ENCODE measurements around the gene POLR3G.

The POLR3G gene

DNA sequence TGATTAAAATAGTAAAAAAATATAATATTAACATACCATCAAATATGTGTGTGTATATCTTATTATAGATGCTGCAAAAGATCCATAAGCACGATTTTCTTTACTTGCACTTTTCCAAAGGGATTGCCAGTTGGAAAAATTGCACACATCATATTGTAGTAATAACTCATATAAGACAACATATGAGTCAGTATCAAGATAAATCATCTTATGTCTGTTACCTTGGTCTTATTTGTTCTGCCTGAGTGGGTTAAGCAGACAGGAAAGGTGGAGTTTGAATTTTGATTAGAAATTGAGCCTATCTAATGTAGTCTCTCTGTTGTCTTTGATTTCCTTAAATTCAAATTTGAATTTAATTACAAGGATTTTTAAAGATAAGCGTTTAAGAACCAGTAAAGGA, 30.1 kb downstream of the POLR3G start:
- DNase-seq: no peak

DNA sequence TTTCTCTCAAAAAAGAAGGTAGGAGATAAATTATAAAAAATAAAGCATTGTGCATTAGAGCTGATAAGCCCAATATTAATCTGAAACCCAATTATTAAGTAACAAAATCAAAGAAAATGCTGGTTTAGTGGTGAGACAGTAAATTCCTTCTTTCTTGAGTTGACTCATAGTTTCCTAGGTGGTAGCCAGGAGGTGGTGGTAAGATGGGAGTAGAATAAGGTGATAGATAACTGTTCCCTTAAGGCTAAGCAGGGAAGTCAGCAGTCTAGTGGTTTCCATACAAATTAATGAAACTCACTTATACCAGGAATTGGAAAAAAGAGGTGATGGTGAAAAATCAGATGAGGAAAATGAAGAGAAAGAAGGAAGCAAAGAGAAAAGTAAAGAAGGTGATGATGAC, 31.6 kb downstream of the POLR3G start:
- no peak for DNase-seq

DNA sequence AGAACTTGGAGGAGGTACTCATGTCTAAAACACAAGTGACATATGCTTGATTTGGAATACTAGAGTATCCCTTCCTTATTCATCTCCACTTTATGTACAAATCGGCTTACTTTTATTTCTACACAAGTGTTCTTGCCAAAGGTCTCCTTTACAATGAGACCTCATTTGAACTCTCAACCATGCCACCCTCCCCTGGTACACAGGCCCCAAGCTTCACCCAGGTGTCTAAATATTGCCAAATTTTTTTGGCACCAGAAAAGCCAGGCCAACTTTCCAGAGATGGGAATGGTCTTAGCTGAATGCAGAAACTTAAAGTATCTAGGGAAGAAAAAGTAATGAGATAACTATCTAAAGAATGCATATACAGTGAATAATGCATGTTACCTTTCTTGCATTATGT, 35.8 kb downstream of the POLR3G start:
- DNase-seq: no peak

DNA sequence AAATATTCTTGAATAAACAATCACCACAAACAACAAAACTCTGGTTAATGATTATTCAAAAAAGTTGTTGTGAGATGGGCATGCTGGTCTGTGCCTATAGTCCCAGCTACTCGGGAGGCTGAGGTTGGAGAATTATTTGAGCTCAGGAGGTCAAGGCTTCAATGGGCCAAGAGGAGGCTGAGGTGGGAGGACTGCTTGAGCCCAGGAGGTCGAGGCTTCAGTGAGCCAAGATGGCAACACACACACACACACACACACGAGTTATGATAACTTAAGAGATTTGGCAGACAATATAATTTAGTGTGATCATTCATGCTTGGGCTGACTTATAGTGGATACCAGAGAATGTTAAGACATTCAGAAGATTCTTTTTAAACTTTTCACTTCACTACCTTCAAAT, 39.9 kb downstream of the POLR3G start:
- DNase-seq: no peak

DNA sequence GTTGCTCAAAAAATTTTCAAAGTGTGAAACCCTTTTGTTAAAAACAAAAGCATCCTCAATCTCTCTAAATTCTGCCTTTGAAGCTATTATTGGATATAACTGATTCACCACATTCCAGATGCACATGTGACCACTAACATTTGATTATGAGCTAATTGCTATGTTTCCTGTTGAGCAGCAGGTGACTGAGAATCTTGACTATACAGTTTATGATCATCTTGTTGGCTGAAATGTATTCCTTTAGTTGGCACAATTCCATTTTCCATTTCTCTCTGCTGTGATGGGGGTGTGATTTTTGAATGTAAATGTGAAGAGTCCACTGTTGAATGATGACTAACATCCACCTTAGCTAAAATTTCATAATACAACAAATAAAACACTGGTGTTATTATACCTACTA, 44.0 kb downstream of the POLR3G start:
- no peak for DNase-seq

DNA sequence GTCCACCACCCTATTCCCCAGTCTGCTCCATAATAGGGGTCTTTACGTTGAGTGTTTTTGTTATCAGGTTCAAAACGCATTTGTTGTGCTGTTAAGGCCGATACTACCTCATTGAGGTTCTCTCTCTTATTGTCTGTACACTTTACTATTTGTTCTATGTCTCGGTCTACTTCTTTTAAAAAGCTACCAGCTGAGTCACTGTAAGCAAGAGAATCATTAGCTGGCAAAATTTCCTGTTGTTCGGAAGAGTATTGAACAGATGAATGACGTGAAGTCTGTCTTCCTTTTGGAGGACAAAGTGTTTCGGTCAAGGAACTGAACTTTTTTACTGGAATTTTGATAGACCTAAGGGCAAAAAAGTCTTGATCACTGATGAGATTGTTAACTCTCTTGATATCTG, 44.4 kb downstream of the POLR3G start:
- no peak for DNase-seq

DNA sequence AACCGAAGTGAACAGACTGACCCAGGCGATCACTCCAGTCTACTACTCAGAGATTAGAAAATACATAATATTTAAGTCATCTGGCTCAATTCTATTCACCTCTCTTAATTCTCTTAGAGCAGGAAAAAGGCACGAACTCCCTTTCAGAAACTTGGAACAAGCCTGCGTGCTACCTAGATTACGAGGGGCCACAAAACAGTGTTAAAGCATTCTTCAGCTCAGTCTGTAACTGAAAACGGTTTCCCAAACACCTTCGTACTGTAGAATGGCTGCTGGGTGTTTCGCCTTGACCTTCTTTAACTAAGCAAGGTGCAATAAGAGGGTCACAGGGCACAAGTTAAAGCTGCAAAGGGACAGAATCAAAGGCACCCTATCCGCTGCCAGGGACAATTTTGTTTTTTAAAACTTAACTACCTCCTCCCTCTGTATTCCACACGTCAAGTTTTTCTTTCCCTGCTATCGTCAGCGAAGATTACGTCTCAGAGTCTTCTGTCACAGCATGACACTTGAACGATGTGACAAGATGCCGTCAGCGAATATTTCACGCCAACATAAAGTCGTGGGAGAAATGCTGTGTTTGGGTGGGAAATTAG, 54.0 kb downstream of the POLR3G start:
- DNase-seq: peak in 1 of 5 experiments; percentile 59

DNA sequence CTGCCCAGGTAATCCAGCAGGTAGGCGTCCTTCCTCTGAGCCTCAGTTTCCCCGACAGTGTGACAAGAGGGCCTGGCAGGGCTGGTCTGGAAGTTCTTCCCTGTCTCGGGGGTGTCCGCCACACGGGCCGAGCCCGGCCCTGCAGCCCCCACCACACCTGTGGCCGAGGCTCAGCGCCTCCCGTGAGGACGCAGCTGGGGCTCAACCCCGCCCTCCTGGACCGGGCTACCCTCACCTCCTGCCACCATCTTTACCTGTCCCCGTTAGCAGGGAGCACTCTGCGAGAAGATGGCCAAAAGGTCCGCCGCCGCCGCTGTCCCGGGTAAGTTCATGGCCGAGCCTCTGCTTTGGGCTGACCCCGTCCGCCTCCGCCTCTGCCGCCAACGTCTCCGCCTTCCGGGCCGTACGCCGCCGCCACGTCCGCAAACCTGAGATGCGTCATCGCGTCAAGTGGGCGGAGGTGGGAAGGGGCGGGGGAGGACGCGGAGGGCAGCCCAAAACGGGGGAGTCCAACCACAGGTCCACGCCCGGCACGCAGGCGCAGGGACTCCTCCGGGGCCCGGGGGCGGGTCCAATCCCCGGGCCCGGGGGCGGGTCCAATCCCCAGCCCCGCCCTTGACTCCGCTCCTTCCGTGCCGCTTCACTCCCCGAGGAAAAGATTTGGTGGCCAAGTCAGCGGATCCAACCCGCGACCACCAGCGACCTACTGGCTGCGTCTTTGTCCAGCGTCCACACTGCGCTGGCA, 54.7 kb downstream of the POLR3G start, which contains the start of gene LYSMD3:
LYSMD3 (minus strand) TSS at position 391 of the 745 bp plus-strand sequence. CDS start 4,295 bp downstream, outside the sequence.
- DNase-seq: peak; percentile 88 to 98 (median 96)

DNA sequence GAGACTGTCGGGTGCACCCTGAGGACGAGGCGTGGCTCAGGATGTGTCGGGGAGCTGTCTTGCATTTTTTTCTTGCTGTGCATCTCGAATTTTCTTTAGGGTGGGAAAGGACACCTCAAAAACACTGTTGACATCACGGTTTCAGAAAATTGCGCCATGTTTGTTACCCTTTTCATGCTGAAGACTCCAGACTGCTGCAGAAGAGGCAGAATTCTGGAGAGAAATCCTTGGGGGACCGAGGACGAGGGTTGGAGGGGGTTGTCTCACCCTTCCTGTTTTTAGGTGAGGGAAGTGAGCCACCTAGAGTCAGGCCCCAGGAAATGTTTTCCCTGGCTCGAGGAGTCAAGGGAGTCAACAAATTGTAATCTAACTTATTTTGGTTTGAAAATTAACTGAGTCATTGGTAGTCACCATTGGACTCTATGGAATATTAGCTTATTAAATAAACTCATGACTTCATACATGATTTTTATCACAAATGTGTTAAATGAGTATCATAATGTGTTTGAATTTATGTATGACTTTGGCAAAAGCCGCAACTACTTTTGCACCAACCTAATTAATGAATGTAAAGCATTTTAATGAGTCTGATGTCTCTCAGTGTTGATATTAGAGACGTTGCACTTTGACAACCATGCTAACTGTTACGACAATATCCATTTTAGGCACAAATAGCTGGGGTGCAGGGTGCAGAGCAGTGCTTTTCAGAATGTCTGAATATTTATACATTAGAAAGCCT, 55.4 kb downstream of the POLR3G start:
- peak in 3 of 5 experiments; percentile 36 to 84 (median 39) for DNase-seq

DNA sequence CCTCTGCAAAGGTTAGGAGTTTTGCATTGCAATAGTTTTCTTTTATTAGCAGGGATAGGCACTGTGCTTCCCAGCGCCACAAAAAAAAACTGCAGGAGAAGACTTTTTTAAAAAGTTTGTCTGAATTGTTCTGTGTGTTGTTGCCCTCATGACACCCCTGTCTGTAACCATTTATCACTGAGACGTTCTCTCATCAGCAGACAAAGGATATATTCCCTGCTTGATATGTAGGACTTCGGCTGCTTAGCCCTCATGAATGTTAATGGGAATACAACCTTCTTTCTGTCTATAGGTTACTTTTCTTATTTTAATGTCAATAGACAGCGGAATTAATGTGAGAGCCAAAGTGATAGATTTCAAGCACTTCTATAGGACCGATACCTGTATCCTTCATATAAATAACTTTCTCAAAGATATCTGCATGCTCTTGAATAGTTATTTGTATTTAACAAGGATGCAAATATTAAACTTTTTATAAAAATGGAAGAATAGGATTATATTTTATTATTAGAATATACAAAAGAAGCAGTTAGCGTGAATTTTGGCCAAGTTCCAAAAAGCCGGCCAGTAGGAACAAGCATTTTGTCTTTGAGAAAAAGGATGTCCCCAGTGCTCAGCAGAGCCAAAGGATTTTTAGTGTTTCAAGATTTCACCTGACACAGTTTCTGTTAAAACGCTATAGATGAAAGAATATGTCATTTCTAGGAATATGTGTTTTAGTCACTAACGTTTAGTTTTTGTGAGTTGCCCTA, 56.2 kb downstream of the POLR3G start:
- no peak for DNase-seq

DNA sequence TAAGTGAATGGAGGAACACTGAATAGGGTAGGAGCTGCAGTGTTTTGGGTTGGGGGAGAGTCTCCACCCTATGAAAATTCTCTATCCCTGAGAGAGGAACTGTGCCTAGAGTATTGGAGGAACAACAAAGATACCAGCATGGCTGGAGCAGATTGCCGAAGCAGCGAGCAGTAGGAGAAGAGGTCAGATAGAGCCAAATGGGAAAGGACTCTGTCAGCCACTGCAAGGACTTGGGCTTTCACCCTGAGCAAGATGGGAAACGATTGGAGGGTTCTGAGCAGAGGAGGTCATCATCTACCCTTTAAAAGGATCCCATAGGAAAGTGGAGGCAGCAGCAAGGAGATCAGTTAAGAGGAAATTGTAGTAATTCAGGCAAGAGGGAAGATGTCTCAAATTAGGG, 59.1 kb downstream of the POLR3G start:
- no peak for DNase-seq

DNA sequence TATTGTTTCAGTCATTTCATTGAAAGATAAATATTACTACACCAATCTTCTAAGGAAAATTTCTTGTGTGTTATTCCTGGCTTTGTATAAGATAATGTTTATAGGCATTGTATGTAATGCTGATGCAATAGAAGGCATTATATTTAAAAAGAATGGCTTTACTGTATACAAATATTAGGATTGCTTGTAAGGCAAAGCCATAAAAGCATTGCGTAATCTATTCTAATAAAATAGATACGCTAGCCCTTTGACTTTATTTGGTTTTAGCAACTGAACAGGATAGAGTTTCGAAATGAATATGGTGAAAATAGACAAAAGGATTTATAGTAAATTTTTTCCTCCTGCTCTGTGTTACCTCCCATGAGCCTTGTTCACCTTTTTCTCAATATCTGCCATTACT, 60.3 kb downstream of the POLR3G start:
- no peak for DNase-seq

DNA sequence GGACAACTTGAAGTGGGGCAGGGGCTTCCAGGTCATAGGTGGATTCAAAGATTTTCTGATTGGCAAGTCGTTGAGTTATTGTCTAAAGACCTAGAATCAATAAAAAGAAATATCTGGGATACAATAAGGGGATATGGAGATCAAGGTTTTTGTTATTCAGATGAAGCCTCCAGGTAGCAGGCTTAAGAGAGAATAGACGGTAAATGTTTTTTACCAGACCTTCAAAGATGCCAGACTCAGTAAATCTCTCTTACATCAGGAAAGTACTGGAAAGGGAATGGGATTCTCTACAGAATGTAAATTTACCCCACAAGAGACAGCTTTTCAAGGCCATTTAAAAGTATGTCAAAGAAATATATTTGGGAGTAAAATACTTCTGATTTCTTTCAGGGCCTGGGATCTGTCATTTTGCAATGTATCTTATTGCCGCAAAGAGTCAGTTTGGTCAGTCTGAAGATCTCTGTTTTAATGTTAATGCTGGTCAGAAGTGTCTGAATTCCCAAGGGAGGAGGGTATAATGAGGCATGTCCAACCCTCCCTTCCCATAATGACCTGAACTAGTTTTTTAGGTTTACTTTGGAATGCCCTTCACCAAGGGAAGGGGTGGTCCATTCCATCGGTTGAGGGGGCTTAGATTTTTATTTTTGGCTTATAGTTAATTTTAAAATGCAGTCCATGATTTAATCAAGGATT, 68.3 kb downstream of the POLR3G start:
- no peak for DNase-seq

DNA sequence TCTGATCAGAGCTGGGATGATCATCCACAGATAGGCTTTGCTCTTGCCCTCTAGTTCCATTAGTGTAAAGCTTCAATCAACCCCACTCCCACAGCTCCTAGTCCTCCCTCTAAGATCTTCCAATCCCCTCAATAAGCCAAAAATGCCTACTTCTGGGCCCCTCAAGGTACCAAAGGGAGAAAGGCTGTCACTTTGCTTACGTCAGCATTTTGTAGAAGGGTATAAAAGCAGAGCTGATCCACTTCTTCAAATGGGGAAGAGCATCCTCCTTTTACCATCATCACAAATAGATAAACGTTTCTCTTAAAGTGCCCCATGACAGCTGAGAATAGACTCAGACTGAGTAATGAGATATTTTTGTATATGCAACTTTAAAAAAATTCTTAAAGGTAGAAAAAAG, 70.8 kb downstream of the POLR3G start:
- no peak for DNase-seq

DNA sequence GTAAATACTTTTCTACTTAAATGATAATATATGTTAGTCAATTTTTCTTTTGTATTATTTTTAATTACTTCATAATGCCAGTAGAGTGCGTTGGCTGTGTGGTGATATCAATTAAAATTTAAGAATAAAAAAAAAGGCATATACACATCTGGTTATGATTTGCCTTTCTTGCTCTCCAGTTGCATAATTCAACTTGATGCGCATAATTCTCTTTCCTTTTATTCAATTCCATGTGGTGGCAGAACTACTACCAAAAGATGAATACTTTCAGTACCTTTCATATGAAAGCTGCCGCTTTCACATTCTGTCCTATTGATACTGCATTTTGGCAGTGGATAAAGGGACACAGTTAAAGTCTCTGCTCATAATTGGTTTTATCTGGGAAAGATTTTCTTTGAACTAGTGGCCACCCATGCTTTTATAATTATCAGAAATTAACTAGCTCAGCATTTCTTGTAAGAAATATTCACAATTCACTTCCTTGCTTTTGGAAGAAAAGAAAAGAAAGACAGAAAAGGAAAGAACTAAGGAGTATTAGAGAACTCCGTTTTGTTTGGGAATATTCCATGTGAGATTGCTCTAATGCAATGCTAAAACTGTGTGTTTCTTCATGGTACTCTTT, 71.7 kb downstream of the POLR3G start:
- no peak for DNase-seq

DNA sequence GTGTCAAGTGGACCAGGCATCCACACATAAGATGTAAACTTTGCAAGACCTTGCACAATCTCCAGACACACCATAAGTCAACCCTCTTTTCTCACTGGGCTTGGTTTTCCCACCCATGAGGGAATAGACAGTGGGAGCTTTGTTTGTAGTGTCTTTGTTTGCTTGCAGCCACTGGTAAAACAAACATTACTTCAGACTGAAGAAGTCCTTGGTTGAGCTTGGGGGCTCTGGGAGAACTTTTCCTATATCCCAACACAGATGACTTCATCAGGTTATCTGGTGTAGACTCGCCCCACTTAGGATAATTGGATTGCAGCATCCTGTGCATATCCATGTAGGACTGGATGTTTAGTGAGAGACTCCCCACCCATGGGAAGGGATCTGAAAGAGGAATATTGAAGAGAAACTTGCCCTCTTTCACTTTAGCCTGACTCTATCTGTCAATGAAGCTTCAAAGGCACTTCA, 72.4 kb downstream of the POLR3G start:
- DNase-seq: no peak

DNA sequence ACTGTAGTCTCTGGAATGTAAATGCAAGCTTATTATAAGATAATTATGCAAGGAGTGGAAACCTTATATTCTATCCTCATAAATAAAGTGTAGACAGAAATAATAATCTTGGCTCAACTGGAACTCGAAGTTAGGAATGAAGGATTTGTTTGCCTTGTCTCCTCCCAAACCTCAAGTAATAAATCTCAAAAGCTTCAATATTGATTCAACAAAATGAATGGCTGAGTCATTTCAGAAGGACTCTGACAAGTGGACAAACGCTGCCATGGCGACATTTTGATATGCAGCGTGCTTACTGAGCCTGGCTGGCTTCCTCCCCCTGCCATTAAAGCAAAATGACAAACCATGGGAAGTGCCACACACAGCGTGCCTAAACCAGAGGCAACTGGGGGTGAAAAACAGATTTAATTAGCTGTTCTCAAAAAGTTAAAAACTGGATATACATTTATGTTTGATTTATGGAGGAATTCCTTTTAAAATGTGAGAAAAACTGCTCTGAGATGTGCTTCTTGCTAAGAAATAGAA, 73.5 kb downstream of the POLR3G start:
- no peak for DNase-seq

DNA sequence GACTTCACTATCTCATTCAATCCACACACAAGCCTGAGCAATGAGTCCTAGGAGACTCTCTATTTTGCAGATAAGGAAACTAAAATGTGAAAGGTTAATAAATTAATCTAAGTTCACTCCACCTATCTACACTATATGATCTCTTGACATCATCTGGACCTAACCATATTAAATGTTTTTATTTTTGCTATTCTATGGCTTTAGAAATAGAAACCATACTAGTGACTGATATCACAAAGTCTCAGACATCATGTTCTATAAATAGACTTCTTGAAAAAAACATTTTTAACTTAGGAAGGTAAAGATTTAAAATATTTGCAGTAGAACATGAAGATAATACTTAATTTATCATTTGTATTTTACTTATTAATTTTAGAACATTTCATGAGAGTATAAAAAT, 74.6 kb downstream of the POLR3G start:
- DNase-seq: no peak

DNA sequence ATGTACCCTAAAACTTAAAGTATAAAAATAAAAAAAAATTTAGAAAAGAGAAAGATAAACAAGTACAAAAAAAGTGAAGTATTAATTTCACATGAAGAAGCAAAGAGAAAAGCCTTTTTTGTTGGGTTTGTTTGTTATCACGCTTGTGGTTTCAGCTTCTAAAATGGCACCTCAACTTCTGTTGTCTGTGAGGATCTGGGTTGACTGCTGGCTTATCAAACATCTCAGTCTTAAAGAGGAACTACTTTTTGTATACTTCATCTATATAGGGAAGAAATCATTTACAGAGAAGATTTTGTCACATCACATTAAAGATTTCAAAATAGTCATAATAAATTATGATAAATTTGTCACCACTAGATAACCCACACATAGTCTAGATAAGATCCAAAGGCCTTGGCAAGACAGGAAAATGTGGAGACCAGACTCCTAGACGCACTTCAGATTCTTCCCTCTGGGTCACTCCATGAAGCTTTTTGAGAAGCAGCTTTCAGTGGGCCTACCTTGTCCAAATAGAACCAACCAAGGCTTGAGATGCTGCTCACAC, 75.1 kb downstream of the POLR3G start:
- peak in 1 of 5 experiments; percentile 27 for DNase-seq

DNA sequence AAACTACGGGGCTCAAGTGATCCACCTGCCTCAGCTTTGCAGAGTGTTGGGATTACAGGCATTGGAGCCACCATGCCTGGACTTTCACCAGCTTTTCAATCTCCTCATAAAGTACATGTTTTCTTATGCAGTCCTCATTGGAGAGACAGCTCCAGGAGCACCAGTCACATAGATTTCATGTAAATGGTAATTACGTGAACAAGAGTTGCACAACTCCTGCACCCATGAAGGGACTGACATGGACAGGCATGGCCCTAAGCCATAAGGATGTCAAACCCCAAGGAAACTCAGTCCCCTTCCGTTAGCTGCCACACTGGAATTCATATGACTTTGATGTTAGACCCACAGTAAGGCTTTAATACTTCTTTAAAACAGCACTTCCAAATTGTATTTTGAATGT, 76.3 kb downstream of the POLR3G start:
- DNase-seq: no peak

DNA sequence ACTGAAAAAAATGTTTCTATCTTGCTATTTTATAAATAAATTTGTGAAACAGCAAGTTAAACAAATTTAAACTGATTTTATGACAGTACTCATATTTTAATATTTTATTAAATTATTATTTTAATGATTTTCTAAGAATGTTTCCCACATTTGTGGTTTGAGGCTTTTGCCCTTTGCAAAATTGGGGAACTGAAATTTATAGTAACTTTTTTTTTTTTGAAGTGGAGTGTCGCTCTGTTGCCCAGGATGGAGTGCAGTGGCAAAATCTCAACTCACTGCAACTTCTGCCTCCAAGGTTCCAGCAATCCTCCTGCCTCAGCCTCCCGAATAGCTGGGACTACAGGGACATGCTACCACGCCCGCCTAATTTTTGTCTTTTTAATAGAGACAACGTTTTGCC, 76.7 kb downstream of the POLR3G start:
- DNase-seq: no peak
